Left lung (tissue), 10 donors: ENCODE data around the gene EXD1. TPM values are rescaled to one million over a fixed set of nuclear protein-coding genes. Genes with fewer than 3 reads are reported as not detected.
"Not testable (repeated sequence)": the region's sequence is repeated elsewhere in the genome, so short reads cannot be mapped to it uniquely, and the experiment has no call there.

Source experiments
- ATAC-seq: fragments of 200-7000 bp; cut with Tn5 transposase; one replicate; pipeline ENCODE4 v1.9.1; 2020; ENCODE audit warnings: moderate library complexity
- DNase-seq, 4 donors: peaks; one replicate each; pipeline ENCODE4 v3.0.0-alpha.2; 2013 to 2020
- H3K27ac ChIP-seq, 2 donors: fragments of 200-600 bp; sonication (generic) in 1 of 2; one replicate each; pipeline versions ENCODE4 v1.5.0 to v1.8.0; 2020 to 2021
- H3K27me3 ChIP-seq, 2 donors: fragments of 200-600 bp; sonication (generic) in 1 of 2; one replicate each; pipeline versions ENCODE4 v1.5.0 to v1.8.0; 2020 to 2021
- H3K36me3 ChIP-seq, 2 donors: fragments of 200-600 bp; sonication (generic) in 1 of 2; one replicate each; pipeline versions ENCODE4 v1.5.0 to v1.8.0; 2020 to 2021
- H3K4me1 ChIP-seq, 2 donors: fragments of 200-600 bp; one replicate each; pipeline ENCODE4 v1.8.0; 2021
- H3K4me3 ChIP-seq, 2 donors: fragments of 200-600 bp; sonication (generic) in 1 of 2; one replicate each; pipeline versions ENCODE4 v1.5.0 to v1.8.0; 2020 to 2021; ENCODE audit warnings: mild to moderate bottlenecking in 1 of 2
- H3K9me3 ChIP-seq, 2 donors: fragments of 200-600 bp; sonication (generic) in 1 of 2; one replicate each; pipeline versions ENCODE4 v1.5.0 to v1.8.0; 2020 to 2021
- intact Hi-C, 2 donors: fragments of 100-400 bp; cut with DNase I; formaldehyde crosslinking; loops; one replicate each; pipeline versions ENCODE4 v1.11.2 to v1.14.2; 2022
- polyA plus RNA-seq, 6 donors: library from polyadenylated mRNA; unstranded; fragments of 120-200 nt; gene quantifications; one replicate each; pipeline ENCODE4 v1.2.1, GENCODE V29; 2013; ENCODE audit not compliant: insufficient read length in 6 of 6
- total RNA-seq, 2 donors: library from RNA; stranded (reverse); fragmentation: NEBNext Ultra II Directional; extraction: Animal tissue kit (Norgen Biotek cat#: 25700); gene quantifications; one replicate each; pipeline ENCODE4 v1.2.1, GENCODE V29; 2021
- TF ChIP-seq, protein P1 (sequence below), 2 donors: fragments of 200-600 bp; sonication (generic) in 1 of 2; IDR thresholded peaks; one replicate each; pipeline versions ENCODE4 v1.5.0 to v1.8.0; 2021; ENCODE audit warnings: antibody characterized with exemption in 2 of 2
- donor health status: DM: no; HTN: yes; CAD: no.
- donor health status: DM: no; HTN: no; CAD: no.

Gene EXD1
- total and polyA plus RNA-seq, 8 donors: 0.06 TPM; not detected in 7

DNA sequence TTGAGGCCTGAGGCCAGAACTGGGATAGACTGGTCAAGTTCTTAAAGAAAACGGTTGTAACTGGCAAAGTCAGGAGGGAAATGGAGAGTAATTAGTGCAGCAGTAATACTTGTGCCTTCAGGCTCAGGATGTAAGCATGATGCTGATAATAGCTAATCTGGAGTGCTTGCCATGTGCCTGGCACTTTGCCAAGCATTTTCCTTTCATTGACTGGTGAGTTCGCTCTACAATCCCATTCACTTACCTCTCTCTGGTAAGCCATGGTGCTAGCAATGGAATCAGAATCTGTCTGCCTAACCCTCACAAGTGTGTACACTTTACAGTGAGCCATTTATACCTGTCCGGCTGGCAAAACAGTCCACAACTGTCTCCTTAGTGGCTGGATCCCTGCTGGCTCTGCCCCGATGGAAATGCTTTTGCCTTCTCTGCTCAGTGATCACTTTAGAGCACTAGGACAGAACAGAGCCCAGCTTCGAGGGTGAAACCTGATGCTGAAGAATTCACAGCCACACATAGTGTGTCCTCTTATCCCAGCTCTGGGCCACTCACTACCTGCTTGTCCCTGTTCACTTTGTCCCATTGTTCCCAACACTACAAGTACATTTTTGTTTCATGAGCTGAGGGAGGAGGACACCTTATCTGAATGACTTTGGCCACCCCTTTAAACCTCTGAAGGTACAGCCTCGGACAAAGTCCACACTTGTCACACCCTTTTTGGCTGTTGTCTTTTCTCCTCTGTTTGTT lies 10.8 kb upstream of the EXD1 start:
- ATAC-seq (peak; percentile 46), DNase-seq (peak in 1 of 4 donors; percentile 62)
- no peak overlapping the region for H3K27ac ChIP-seq
- no peaks in the 10 kb centered on the region for H3K27me3 ChIP-seq
- TF ChIP-seq, protein P1, sequence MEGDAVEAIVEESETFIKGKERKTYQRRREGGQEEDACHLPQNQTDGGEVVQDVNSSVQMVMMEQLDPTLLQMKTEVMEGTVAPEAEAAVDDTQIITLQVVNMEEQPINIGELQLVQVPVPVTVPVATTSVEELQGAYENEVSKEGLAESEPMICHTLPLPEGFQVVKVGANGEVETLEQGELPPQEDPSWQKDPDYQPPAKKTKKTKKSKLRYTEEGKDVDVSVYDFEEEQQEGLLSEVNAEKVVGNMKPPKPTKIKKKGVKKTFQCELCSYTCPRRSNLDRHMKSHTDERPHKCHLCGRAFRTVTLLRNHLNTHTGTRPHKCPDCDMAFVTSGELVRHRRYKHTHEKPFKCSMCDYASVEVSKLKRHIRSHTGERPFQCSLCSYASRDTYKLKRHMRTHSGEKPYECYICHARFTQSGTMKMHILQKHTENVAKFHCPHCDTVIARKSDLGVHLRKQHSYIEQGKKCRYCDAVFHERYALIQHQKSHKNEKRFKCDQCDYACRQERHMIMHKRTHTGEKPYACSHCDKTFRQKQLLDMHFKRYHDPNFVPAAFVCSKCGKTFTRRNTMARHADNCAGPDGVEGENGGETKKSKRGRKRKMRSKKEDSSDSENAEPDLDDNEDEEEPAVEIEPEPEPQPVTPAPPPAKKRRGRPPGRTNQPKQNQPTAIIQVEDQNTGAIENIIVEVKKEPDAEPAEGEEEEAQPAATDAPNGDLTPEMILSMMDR (IDR thresholded peaks at IDR 0.05): no peak
- intact Hi-C loops: no loop called here
- no peak overlapping the region for H3K4me3 ChIP-seq
- peaks cover 0 to 3% of the 10 kb centered on the region in 2 donors for H3K4me1 ChIP-seq
- no peaks in the 10 kb centered on the region for H3K9me3 ChIP-seq
- peaks cover 0 to 48% of the 10 kb centered on the region in 2 donors for H3K36me3 ChIP-seq

- Histone ChIP-seq H3K27ac (no peak overlapping the region), H3K4me1 (peaks cover 7 to 12% of the 10 kb centered on the region in 2 donors), H3K27me3 (no peaks in the 10 kb centered on the region), H3K9me3 (no peaks in the 10 kb centered on the region), H3K36me3 (peaks cover 0 to 18% of the 10 kb centered on the region in 2 donors), H3K4me3 (no peak overlapping the region)
- no peak for DNase-seq
- no peak for ATAC-seq
- TF ChIP-seq, protein P1 (IDR thresholded peaks at IDR 0.05): no peak
- intact Hi-C loops: no loop called here
Observed at GRCh38 chr15:41238100-41238499, 7.5 kb upstream of the EXD1 start.

- intact Hi-C loops: no loop called here
- H3K27me3 ChIP-seq: no peaks in the 10 kb centered on the region
- H3K4me1 ChIP-seq: peaks cover 14 to 30% of the 10 kb centered on the region in 2 donors
- TF ChIP-seq, protein P1 (IDR thresholded peaks at IDR 0.05): no peak
- peaks cover 0 to under 1% of the 10 kb centered on the region in 2 donors for H3K36me3 ChIP-seq
- DNase-seq (no peak), ATAC-seq (no peak)
- no peaks in the 10 kb centered on the region for H3K9me3 ChIP-seq
- no peak overlapping the region for H3K4me3 ChIP-seq
- no peak overlapping the region for H3K27ac ChIP-seq
Observed at GRCh38 chr15:41235929-41236328, 5.4 kb upstream of the EXD1 start.

DNA sequence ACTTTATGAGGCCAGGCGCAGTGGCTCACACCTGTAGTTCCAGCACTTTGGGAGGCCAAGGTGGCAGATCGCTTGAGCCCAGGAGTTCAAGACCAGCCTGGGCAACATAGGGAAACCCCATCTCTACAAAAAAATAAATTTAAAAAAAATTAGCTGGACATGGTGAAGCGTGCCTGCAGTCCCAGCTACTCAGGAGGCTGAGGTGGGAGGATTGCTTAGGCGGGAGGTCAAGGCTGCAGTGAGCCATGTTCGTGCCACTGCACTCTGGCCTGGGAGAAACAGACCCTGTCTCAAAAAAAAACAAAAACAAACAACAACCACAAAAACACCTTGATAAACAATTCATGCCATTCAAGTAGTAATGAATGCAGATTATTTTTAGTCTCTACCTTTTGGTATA lies 4.7 kb upstream of the EXD1 start:
- ATAC-seq, DNase-seq, H3K9me3 ChIP-seq, H3K27me3 ChIP-seq, H3K27ac ChIP-seq, H3K4me3 ChIP-seq, intact Hi-C loops, H3K36me3 ChIP-seq: not testable (repeated sequence)
- H3K4me1 ChIP-seq: peaks cover 14 to 32% of the 10 kb centered on the region in 2 donors

GRCh38 chr15:41233367-41233771 lies 2.8 kb upstream of the EXD1 start:
- Histone ChIP-seq H3K36me3 (no peaks in the 10 kb centered on the region), H3K9me3 (no peaks in the 10 kb centered on the region), H3K27me3 (no peaks in the 10 kb centered on the region), H3K27ac (no peak overlapping the region), H3K4me1 (peaks cover 14 to 34% of the 10 kb centered on the region in 2 donors), H3K4me3 (peak overlapping the region in 1 of 2 donors; percentile 74)
- no peak for DNase-seq
- TF ChIP-seq, protein P1 (IDR thresholded peaks at IDR 0.05): no peak
- ATAC-seq: no peak
- intact Hi-C loops: no loop called here
